Panc1 (cell line): ENCODE measurements around the gene RELA. TPM values are rescaled to one million over a fixed set of nuclear protein-coding genes. Genes with fewer than 3 reads are reported as not detected.

ENCODE experiments used
- ATAC-seq: fragments of 200-7000 bp; cut with Tn5 transposase; 2 replicates; pipeline ENCODE4 v1.9.1; 2020; ENCODE audit warnings: mild to moderate bottlenecking, moderate library complexity
- BruUV-seq: library from RNA; stranded (reverse); fragments of 400-500 nt; replicated peaks from 2 replicates; lab custom pipeline; 2021; lab: Mats Ljungman, UMichigan
- CTCF ChIA-PET: fragments of 300-600 bp; sonication (Branson Sonifier 250); formaldehyde crosslinking; loops from one replicate; lab custom pipeline; 2022; ENCODE audit warnings: antibody characterized with exemption; lab: Charles Lee
- POLR2A ChIA-PET: fragments of 300-600 bp; sonication (Branson Sonifier 250); formaldehyde crosslinking; loops from one replicate; lab custom pipeline; 2022; ENCODE audit warnings: antibody characterized with exemption; lab: Charles Lee
- DNase-seq: peaks from one replicate; pipeline ENCODE4 v3.0.0-alpha.2; 2010; ENCODE audit warnings: low read depth, low spot score
- H3K27ac ChIP-seq: 2 replicates; pipeline ENCODE4 v1.5.1; 2011; ENCODE audit warnings: mild to moderate bottlenecking, low read length, inconsistent platforms
- H3K27me3 ChIP-seq: fragments of 200-500 bp; sonication (Bioruptor generic); 2 replicates; pipeline ENCODE4 v1.6.0; 2014; ENCODE audit warnings: low read length, inconsistent platforms; ENCODE audit not compliant: control insufficient read depth, insufficient read depth
- H3K36me3 ChIP-seq: fragments of 200-500 bp; sonication (Bioruptor generic); 2 replicates; pipeline ENCODE4 v1.5.1; 2014; ENCODE audit warnings: inconsistent platforms, mild to moderate bottlenecking, low read length, moderate library complexity; ENCODE audit not compliant: control insufficient read depth, insufficient read depth
- H3K4me1 ChIP-seq: 2 replicates; pipeline ENCODE4 v1.5.1; 2011; ENCODE audit warnings: inconsistent platforms, mild to moderate bottlenecking, low read length, moderate library complexity; ENCODE audit not compliant: control insufficient read depth, insufficient read depth
- H3K4me3 ChIP-seq, 2 experiments: 2 replicates each; pipeline ENCODE4 v1.5.1; 2011 to 2012; ENCODE audit warnings: low read depth in 2 of 2, low read length in 2 of 2, mild to moderate bottlenecking in 2 of 2, inconsistent platforms in 1 of 2, moderate library complexity in 1 of 2
- H3K9me3 ChIP-seq: fragments of 200-500 bp; sonication (Bioruptor generic); 2 replicates; pipeline ENCODE4 v1.5.1; 2014; ENCODE audit warnings: low read depth, mild to moderate bottlenecking, inconsistent platforms, low read length, moderate library complexity; ENCODE audit not compliant: control insufficient read depth, insufficient read depth
- POLR2AphosphoS5 ChIP-seq: IDR thresholded peaks from 2 replicates; pipeline ENCODE4 v1.6.1; 2012; ENCODE audit warnings: mild to moderate bottlenecking, low read depth, low read length, moderate library complexity
- SIN3A ChIP-seq: IDR thresholded peaks from 2 replicates; pipeline ENCODE4 v1.6.1; 2012; ENCODE audit warnings: low read depth, mild to moderate bottlenecking, low read length, moderate library complexity, borderline replicate concordance; ENCODE audit not compliant: insufficient read depth
- TCF7L2 ChIP-seq: IDR thresholded peaks from 2 replicates; pipeline ENCODE4 v1.6.1; 2011; ENCODE audit warnings: mild to moderate bottlenecking, low read depth, low read length, inconsistent platforms
- in situ Hi-C: cut with HindIII; loops from 2 replicates; pipeline ENCODE4 v1.10.0; 2016; ENCODE audit warnings: low sequenced_read_pairs, low pct_unique_long_range_greater_than_20kb
- intact Hi-C: fragments of 100-400 bp; cut with micrococcal nuclease; formaldehyde crosslinking; loops from one replicate; pipeline ENCODE4 v1.10.0; 2022; ENCODE audit not compliant: unreplicated experiment
- total RNA-seq: library from RNA; stranded (reverse); gene quantifications from one replicate; pipeline ENCODE4 v1.2.1, GENCODE V29; 2021; ENCODE audit not compliant: unreplicated experiment
- TF ChIP-seq, protein P1 (sequence below), 2 experiments: IDR thresholded peaks; 2 replicates each; pipeline ENCODE4 v1.6.1; 2011 to 2012; ENCODE audit warnings: low read depth in 2 of 2, control low read depth in 1 of 2, low read length in 1 of 2, mild to moderate bottlenecking in 1 of 2, moderate library complexity in 1 of 2; ENCODE audit not compliant: insufficient read depth in 1 of 2
- TF ChIP-seq, protein P2 (sequence below): fragments of 450-650 bp; IDR thresholded peaks from 2 replicates; pipeline ENCODE4 v1.5.1; 2017; ENCODE audit warnings: mild to moderate bottlenecking

The RELA gene
- total RNA-seq, 1 experiment from 2014 or later: 141 TPM

DNA sequence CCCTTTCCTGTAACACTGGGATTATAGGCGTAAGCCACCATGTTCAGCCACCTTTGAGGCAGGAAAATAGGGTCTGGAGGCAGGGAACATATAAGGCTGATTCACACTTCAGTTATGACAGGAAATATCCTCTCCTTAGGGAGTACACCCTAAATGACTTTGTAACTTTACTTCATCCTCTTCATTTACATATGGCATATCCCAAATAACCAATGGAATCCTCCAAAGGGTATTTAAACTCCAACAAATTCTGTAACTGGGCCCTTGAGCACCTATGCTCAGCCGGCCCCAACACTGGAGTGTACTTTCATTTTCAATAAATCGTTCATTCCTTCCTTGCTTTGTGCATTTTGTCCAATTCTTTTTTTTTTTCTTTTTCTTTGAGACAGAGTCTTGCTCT is 47.7 kb upstream of the RELA start:
- in situ Hi-C loops (no loop called here), intact Hi-C loops (loop anchor here (5.0 kb wide), 1 partner anchor 107 kb away; no protein-coding TSS in a partner anchor)
- DNase-seq: no peak
- H3K4me1 ChIP-seq: peaks cover 12% of the 10 kb centered on the region
- BruUV-seq: no TSS peak
- ChIA-PET POLR2A (interaction anchor here (1.2 kb wide), 1 partner anchor 149 kb away, joined by 3 read pairs; no protein-coding TSS in a partner anchor), CTCF (no interaction called here)
- H3K27ac ChIP-seq: 0 out of 2 replicates have a peak overlapping the region, but pooled peaks have one; percentile 1
- TF ChIP-seq TCF7L2 (no peak), POLR2AphosphoS5 (no peak), SIN3A (no peak)
- TF ChIP-seq, protein P1, sequence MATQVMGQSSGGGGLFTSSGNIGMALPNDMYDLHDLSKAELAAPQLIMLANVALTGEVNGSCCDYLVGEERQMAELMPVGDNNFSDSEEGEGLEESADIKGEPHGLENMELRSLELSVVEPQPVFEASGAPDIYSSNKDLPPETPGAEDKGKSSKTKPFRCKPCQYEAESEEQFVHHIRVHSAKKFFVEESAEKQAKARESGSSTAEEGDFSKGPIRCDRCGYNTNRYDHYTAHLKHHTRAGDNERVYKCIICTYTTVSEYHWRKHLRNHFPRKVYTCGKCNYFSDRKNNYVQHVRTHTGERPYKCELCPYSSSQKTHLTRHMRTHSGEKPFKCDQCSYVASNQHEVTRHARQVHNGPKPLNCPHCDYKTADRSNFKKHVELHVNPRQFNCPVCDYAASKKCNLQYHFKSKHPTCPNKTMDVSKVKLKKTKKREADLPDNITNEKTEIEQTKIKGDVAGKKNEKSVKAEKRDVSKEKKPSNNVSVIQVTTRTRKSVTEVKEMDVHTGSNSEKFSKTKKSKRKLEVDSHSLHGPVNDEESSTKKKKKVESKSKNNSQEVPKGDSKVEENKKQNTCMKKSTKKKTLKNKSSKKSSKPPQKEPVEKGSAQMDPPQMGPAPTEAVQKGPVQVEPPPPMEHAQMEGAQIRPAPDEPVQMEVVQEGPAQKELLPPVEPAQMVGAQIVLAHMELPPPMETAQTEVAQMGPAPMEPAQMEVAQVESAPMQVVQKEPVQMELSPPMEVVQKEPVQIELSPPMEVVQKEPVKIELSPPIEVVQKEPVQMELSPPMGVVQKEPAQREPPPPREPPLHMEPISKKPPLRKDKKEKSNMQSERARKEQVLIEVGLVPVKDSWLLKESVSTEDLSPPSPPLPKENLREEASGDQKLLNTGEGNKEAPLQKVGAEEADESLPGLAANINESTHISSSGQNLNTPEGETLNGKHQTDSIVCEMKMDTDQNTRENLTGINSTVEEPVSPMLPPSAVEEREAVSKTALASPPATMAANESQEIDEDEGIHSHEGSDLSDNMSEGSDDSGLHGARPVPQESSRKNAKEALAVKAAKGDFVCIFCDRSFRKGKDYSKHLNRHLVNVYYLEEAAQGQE (IDR thresholded peaks at IDR 0.05; ENCODE audit: insufficient read depth in 1 of 2, low read depth in 2 of 2, low read length in 1 of 2): no peak
- TF ChIP-seq, protein P2, sequence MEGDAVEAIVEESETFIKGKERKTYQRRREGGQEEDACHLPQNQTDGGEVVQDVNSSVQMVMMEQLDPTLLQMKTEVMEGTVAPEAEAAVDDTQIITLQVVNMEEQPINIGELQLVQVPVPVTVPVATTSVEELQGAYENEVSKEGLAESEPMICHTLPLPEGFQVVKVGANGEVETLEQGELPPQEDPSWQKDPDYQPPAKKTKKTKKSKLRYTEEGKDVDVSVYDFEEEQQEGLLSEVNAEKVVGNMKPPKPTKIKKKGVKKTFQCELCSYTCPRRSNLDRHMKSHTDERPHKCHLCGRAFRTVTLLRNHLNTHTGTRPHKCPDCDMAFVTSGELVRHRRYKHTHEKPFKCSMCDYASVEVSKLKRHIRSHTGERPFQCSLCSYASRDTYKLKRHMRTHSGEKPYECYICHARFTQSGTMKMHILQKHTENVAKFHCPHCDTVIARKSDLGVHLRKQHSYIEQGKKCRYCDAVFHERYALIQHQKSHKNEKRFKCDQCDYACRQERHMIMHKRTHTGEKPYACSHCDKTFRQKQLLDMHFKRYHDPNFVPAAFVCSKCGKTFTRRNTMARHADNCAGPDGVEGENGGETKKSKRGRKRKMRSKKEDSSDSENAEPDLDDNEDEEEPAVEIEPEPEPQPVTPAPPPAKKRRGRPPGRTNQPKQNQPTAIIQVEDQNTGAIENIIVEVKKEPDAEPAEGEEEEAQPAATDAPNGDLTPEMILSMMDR: no peak
- H3K9me3 ChIP-seq: no peaks in the 10 kb centered on the region
- peaks cover 13% of the 10 kb centered on the region; the same call in 1 of the 2 replicates for H3K36me3 ChIP-seq
- H3K4me3 ChIP-seq: 0 out of 4 replicates have a peak overlapping the region, but pooled peaks of 1 of the 2 experiments have one; percentile 84
- 0 out of 2 replicates have a peak, but pooled peaks cover 2% of the 10 kb centered on the region for H3K27me3 ChIP-seq
- no peak for ATAC-seq

DNA sequence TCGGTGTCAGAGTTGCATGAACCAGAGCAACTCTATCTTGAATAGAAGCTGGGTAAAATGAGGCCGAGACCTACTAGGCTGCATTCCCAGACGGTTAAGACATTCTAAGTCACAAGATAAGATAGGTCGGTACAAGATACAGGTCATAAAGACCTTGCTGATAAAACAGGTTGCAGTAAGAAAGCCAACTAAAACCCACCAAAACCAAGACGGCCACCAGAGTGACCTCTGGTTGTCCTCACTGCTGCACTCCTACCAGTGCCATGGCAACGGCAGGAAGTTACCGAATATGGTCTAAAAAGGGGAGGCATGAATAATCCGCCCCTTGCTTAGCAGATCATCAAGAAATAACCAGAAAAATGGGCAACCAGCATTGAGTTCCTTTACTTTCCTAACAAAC is 46.9 kb upstream of the RELA start:
- Histone ChIP-seq H3K36me3 (peaks cover 9% of the 10 kb centered on the region; the same call in 1 of the 2 replicates), H3K9me3 (no peaks in the 10 kb centered on the region), H3K27me3 (0 out of 2 replicates have a peak, but pooled peaks cover 2% of the 10 kb centered on the region), H3K4me1 (peaks cover 12% of the 10 kb centered on the region), H3K4me3 (no peak overlapping the region), H3K27ac (no peak overlapping the region)
- ATAC-seq (no peak), DNase-seq (no peak)
- ChIA-PET POLR2A (interaction anchor here (0.8 kb wide), 1 partner anchor 107 kb away, joined by 3 read pairs; no protein-coding TSS in a partner anchor), CTCF (interaction anchor here (0.6 kb wide), 1 partner anchor 98 kb away, joined by 5 read pairs; no protein-coding TSS in a partner anchor)
- TF ChIP-seq TCF7L2 (no peak), SIN3A (no peak)
- TF ChIP-seq, protein P1 (IDR thresholded peaks at IDR 0.05; ENCODE audit: insufficient read depth in 1 of 2, low read depth in 2 of 2, low read length in 1 of 2): no peak
- in situ Hi-C loops: no loop called here
- intact Hi-C loops: loop anchor here (5.0 to 10.0 kb wide), 2 partner anchors 75 to 108 kb away; partner anchors contain the start of gene SIPA1
- no TSS peak for BruUV-seq
